SW 1271 (cell line): ENCODE measurements around the gene MTF1.
A peak's percentile ranks its signal among the peaks of the same experiment; 100 is the strongest.
"Not testable (repeated sequence)": the region's sequence is repeated elsewhere in the genome, so short reads cannot be mapped to it uniquely, and the experiment has no call there.

ENCODE experiments used
- DNase-seq, 2 experiments: peaks; one replicate each; lab custom pipeline; 2025; lab: John Stamatoyannopoulos, UW

The MTF1 gene

GRCh38 chr1:37859507-37860345, at the start of gene MTF1:
Gene MTF1 (minus strand): TSS chr1:37859592. CDS start chr1:37857658, 1,934 bp downstream.
- peak; percentile 80 to 91 for DNase-seq

GRCh38 chr1:37908531-37908930, 49.1 kb upstream of the MTF1 start:
- DNase-seq, result not testable (repeated sequence)

- not testable (repeated sequence) for DNase-seq
These were observed 48.2 kb upstream of the MTF1 start for GRCh38 chr1:37907416-37908125.

GRCh38 chr1:37906591-37906990, 47.2 kb upstream of the MTF1 start:
- DNase-seq, result not testable (repeated sequence)

GRCh38 chr1:37905727-37906126, 46.3 kb upstream of the MTF1 start:
- no peak for DNase-seq

- DNase-seq, result not testable (repeated sequence)
These were observed 44.5 kb upstream of the MTF1 start for GRCh38 chr1:37903921-37904320.

- no peak for DNase-seq
These were observed 43.6 kb upstream of the MTF1 start for GRCh38 chr1:37902983-37903382.

- DNase-seq, result no peak
These were observed 42.5 kb upstream of the MTF1 start for GRCh38 chr1:37901893-37902225.

- no peak for DNase-seq
These were observed 42.0 kb upstream of the MTF1 start for GRCh38 chr1:37901191-37901892.

GRCh38 chr1:37897563-37897962, 38.2 kb upstream of the MTF1 start:
- DNase-seq, result not testable (repeated sequence)

GRCh38 chr1:37893673-37894072, 34.3 kb upstream of the MTF1 start:
- no peak for DNase-seq

- no peak for DNase-seq
These were observed 33.0 kb upstream of the MTF1 start for GRCh38 chr1:37892151-37893047.

- peak in 1 of 2 experiments; percentile 5 for DNase-seq
These were observed 31.1 kb upstream of the MTF1 start for GRCh38 chr1:37890378-37891014.

GRCh38 chr1:37888022-37888700, 28.8 kb upstream of the MTF1 start:
- DNase-seq, result no peak

- no peak for DNase-seq
These were observed 24.8 kb upstream of the MTF1 start for GRCh38 chr1:37884145-37884544.

GRCh38 chr1:37883671-37884070, 24.3 kb upstream of the MTF1 start:
- DNase-seq, result no peak

GRCh38 chr1:37879865-37880264, 20.5 kb upstream of the MTF1 start:
- DNase-seq, result no peak

- no peak for DNase-seq
These were observed 18.7 kb upstream of the MTF1 start for GRCh38 chr1:37878071-37878470.

- DNase-seq, result peak in 1 of 2 experiments; percentile 22
These were observed 16.4 kb upstream of the MTF1 start for GRCh38 chr1:37875833-37876232.

- no peak for DNase-seq
These were observed 13.3 kb upstream of the MTF1 start for GRCh38 chr1:37872692-37873091.

- DNase-seq, result no peak
These were observed 9.1 kb upstream of the MTF1 start for GRCh38 chr1:37868466-37868865.
